H1 (cell line): Measurements from ENCODE around the gene ARMH1. TPM values are rescaled to one million over a fixed set of nuclear protein-coding genes. Genes with fewer than 3 reads are reported as not detected.

Experiments used
- CTCF ChIA-PET: fragments of 300-600 bp; sonication (Branson Sonifier 250); formaldehyde crosslinking; loops from one replicate; lab custom pipeline; 2021; ENCODE audit not compliant: partially characterized antibody; lab: Charles Lee
- POLR2A ChIA-PET: fragments of 300-600 bp; sonication (Branson Sonifier 250); formaldehyde crosslinking; loops from one replicate; lab custom pipeline; 2021; ENCODE audit warnings: inconsistent platforms; ENCODE audit not compliant: partially characterized antibody; lab: Charles Lee
- DNase-seq, 2 experiments: peaks; one replicate each; pipeline versions ENCODE4 v3.0.0 to v3.0.0-alpha.2; 2010 to 2022; ENCODE audit warnings: low spot score in 2 of 2, low read depth in 1 of 2, mixed read lengths in 1 of 2
- FAIRE-seq: peaks from 2 replicates; lab custom pipeline; 2011; peaks lifted over from hg19 to GRCh38; lab: Jason Lieb, UNC
- H2AFZ ChIP-seq: 2 replicates; pipeline ENCODE4 v1.8.1; 2012; ENCODE audit warnings: low read length, inconsistent platforms
- H2AK5ac ChIP-seq: 2 replicates; pipeline ENCODE4 v1.6.1; 2013; ENCODE audit warnings: low read depth, low read length
- H2BK120ac ChIP-seq: replicated peaks from 2 replicates; pipeline ENCODE3; 2013; ENCODE audit warnings: low read depth, low read length, inconsistent platforms
- H2BK12ac ChIP-seq: 2 replicates; pipeline ENCODE4 v1.6.1; 2013; ENCODE audit warnings: low read depth, low read length
- H2BK15ac ChIP-seq: 2 replicates; pipeline ENCODE4 v1.6.1; 2013; ENCODE audit warnings: low read length
- H2BK20ac ChIP-seq: 2 replicates; pipeline ENCODE4 v1.6.1; 2013; ENCODE audit warnings: low read length
- H2BK5ac ChIP-seq: 2 replicates; pipeline ENCODE4 v1.6.1; 2013; ENCODE audit warnings: low read depth, low read length
- H3K14ac ChIP-seq: 2 replicates; pipeline ENCODE4 v1.6.1; 2013; ENCODE audit warnings: inconsistent platforms; ENCODE audit not compliant: insufficient read length
- H3K18ac ChIP-seq: 2 replicates; pipeline ENCODE4 v1.6.1; 2013; ENCODE audit warnings: low read length; ENCODE audit errors: extremely low read depth
- H3K23ac ChIP-seq: 2 replicates; pipeline ENCODE4 v1.6.1; 2013; ENCODE audit warnings: inconsistent platforms; ENCODE audit not compliant: insufficient read length
- H3K23me2 ChIP-seq: 2 replicates; pipeline ENCODE4 v1.6.1; 2013; ENCODE audit warnings: low read depth, low read length
- H3K27ac ChIP-seq: 2 replicates; pipeline ENCODE4 v1.6.1; 2011; ENCODE audit warnings: low read depth, low read length, inconsistent platforms
- H3K27me3 ChIP-seq, 4 experiments: replicated peaks in 1 of 4; 1 replicate in 1 of 4; 2 replicates in 3 of 4; pipeline versions ENCODE4 v1.6.1 to v1.8.1; 2011 to 2013; ENCODE audit warnings: low read length in 3 of 4, mild to moderate bottlenecking in 3 of 4, inconsistent platforms in 2 of 4, mixed read lengths in 2 of 4, moderate library complexity in 1 of 4; ENCODE audit not compliant: control insufficient read depth in 3 of 4, insufficient read depth in 3 of 4; ENCODE audit errors: extremely low read depth in 1 of 4
- H3K36me3 ChIP-seq, 4 experiments: 2 replicates each; pipeline versions ENCODE4 v1.6.1 to v1.8.1; 2011 to 2013; ENCODE audit warnings: mild to moderate bottlenecking in 4 of 4, low read length in 3 of 4, moderate library complexity in 2 of 4, control low read depth in 1 of 4, inconsistent platforms in 1 of 4; ENCODE audit not compliant: insufficient read depth in 4 of 4, control insufficient read depth in 2 of 4
- H3K4ac ChIP-seq: replicated peaks from 2 replicates; pipeline ENCODE3; 2013; ENCODE audit warnings: low read length, low read depth, mixed read lengths, inconsistent platforms; ENCODE audit not compliant: insufficient read length
- H3K4me1 ChIP-seq, 4 experiments: replicated peaks in 1 of 4; 1 replicate in 1 of 4; 2 replicates in 3 of 4; pipeline versions ENCODE4 v1.6.1 to v1.8.1; 2011 to 2013; ENCODE audit warnings: low read length in 3 of 4, inconsistent platforms in 2 of 4, mixed read lengths in 1 of 4; ENCODE audit not compliant: insufficient read depth in 4 of 4, control insufficient read depth in 3 of 4
- H3K4me2 ChIP-seq, 2 experiments: 2 replicates each; pipeline versions ENCODE4 v1.6.1 to v1.8.1; 2011 to 2013; ENCODE audit warnings: low read depth in 2 of 2, low read length in 2 of 2, control low read depth in 1 of 2, inconsistent platforms in 1 of 2, mild to moderate bottlenecking in 1 of 2; ENCODE audit not compliant: insufficient read depth in 1 of 2
- H3K4me3 ChIP-seq, 4 experiments: fragments of 200-600, 300-600 bp in 1 of 4; sonication (generic), shearing (Covaris generic), sonication (Bioruptor Twin) in 1 of 4; 2 replicates each; pipeline versions ENCODE4 v1.5.1 to v1.8.1; 2011 to 2016; ENCODE audit warnings: low read length in 4 of 4, low read depth in 3 of 4, control low read depth in 2 of 4, inconsistent platforms in 2 of 4, mild to moderate bottlenecking in 2 of 4, mixed read lengths in 1 of 4, moderate library complexity in 1 of 4; ENCODE audit not compliant: insufficient read depth in 2 of 4; ENCODE audit errors: extremely low read depth in 1 of 4
- H3K56ac ChIP-seq: replicated peaks from 2 replicates; pipeline ENCODE3; 2013; ENCODE audit warnings: low read depth, mild to moderate bottlenecking, mixed read lengths, low read length, inconsistent platforms; ENCODE audit not compliant: insufficient read length
- H3K79me1 ChIP-seq: 2 replicates; pipeline ENCODE4 v1.6.1; 2013; ENCODE audit warnings: low read depth, low read length, control low read depth
- H3K79me2 ChIP-seq, 2 experiments: 2 replicates each; pipeline versions ENCODE4 v1.6.1 to v1.8.1; 2012 to 2013; ENCODE audit warnings: low read length in 2 of 2, mild to moderate bottlenecking in 2 of 2, inconsistent platforms in 1 of 2; ENCODE audit not compliant: insufficient read depth in 2 of 2, control insufficient read depth in 1 of 2
- H3K9ac ChIP-seq, 4 experiments: replicated peaks in 1 of 4; 1 replicate in 1 of 4; 2 replicates in 3 of 4; pipeline versions ENCODE4 v1.6.1 to v1.8.1; 2011 to 2013; ENCODE audit warnings: low read depth in 3 of 4, low read length in 3 of 4, control low read depth in 2 of 4, mild to moderate bottlenecking in 2 of 4, moderate library complexity in 2 of 4, inconsistent platforms in 1 of 4; ENCODE audit errors: extremely low read depth in 1 of 4
- H3K9me3 ChIP-seq, 2 experiments: 2 replicates each; pipeline versions ENCODE4 v1.6.1 to v1.8.1; 2012 to 2013; ENCODE audit warnings: mild to moderate bottlenecking in 2 of 2, moderate library complexity in 2 of 2, control low read depth in 1 of 2, inconsistent platforms in 1 of 2, low read depth in 1 of 2, low read length in 1 of 2, mixed read lengths in 1 of 2; ENCODE audit not compliant: insufficient read depth in 2 of 2
- H4K20me1 ChIP-seq, 2 experiments: replicated peaks in 1 of 2; 2 replicates each; pipeline versions ENCODE3 to v1.8.1; 2011 to 2013; ENCODE audit warnings: inconsistent platforms in 2 of 2, low read length in 2 of 2, mild to moderate bottlenecking in 1 of 2; ENCODE audit not compliant: insufficient read depth in 2 of 2, control insufficient read depth in 1 of 2
- H4K5ac ChIP-seq: 2 replicates; pipeline ENCODE4 v1.6.1; 2013; ENCODE audit warnings: low read length, low read depth, mixed read lengths, inconsistent platforms; ENCODE audit not compliant: insufficient read length
- H4K8ac ChIP-seq: 2 replicates; pipeline ENCODE4 v1.8.0; 2013; ENCODE audit warnings: mild to moderate bottlenecking, moderate library complexity, low read length, inconsistent platforms; ENCODE audit not compliant: insufficient read depth; ENCODE audit errors: extremely low read depth
- H4K91ac ChIP-seq: replicated peaks from 2 replicates; pipeline ENCODE3; 2013; ENCODE audit warnings: low read length, mixed read lengths, inconsistent platforms; ENCODE audit not compliant: insufficient read length
- BRCA1 ChIP-seq: IDR thresholded peaks from 2 replicates; pipeline ENCODE4 v1.6.1; 2012; ENCODE audit warnings: low read depth, low read length, improper control_type of control experiment
- EZH2 ChIP-seq: fragments of 200-600 bp; sonication (generic); IDR thresholded peaks from 2 replicates; pipeline ENCODE4 v1.7.1; 2012; ENCODE audit warnings: low read depth, mild to moderate bottlenecking, moderate library complexity, low read length, inconsistent platforms; ENCODE audit not compliant: severe bottlenecking
- HDAC2 ChIP-seq, 2 experiments: fragments of 300-600 bp in 1 of 2; sonication (generic) in 1 of 2; IDR thresholded peaks; 2 replicates each; pipeline ENCODE4 v1.6.1; 2011 to 2012; ENCODE audit warnings: low read depth in 2 of 2, low read length in 2 of 2, mild to moderate bottlenecking in 2 of 2, moderate library complexity in 2 of 2, borderline replicate concordance in 1 of 2, inconsistent platforms in 1 of 2
- JUND ChIP-seq: IDR thresholded peaks from 2 replicates; pipeline ENCODE4 v1.6.1; 2011; ENCODE audit warnings: mild to moderate bottlenecking, improper control_type of control experiment, low read length
- KDM5A ChIP-seq: fragments of 200-600 bp; IDR thresholded peaks from 2 replicates; pipeline ENCODE4 v1.7.1; 2012; ENCODE audit warnings: mild to moderate bottlenecking, low read length, inconsistent platforms, mixed read lengths
- NRF1 ChIP-seq: IDR thresholded peaks from 2 replicates; pipeline ENCODE4 v1.6.1; 2011; ENCODE audit warnings: mild to moderate bottlenecking, low read depth, low read length, improper control_type of control experiment
- RFX5 ChIP-seq: IDR thresholded peaks from 2 replicates; pipeline ENCODE4 v1.6.1; 2011; ENCODE audit warnings: low read depth, low read length, improper control_type of control experiment, borderline replicate concordance
- SIN3A ChIP-seq, 2 experiments: IDR thresholded peaks in 1 of 2; conservative IDR thresholded peaks in 1 of 2; 2 replicates each; pipeline ENCODE4 v1.6.1; 2011 to 2012; ENCODE audit warnings: low read length in 2 of 2, improper control_type of control experiment in 1 of 2, low read depth in 1 of 2, mild to moderate bottlenecking in 1 of 2
- SIRT6 ChIP-seq: IDR thresholded peaks from one replicate; pipeline ENCODE4 v1.7.1; 2012; ENCODE audit warnings: low read length, inconsistent platforms
- TEAD4 ChIP-seq: IDR thresholded peaks from 2 replicates; pipeline ENCODE4 v1.6.1; 2012; ENCODE audit warnings: low read depth, low read length, inconsistent platforms, mixed read lengths
- ZNF274 ChIP-seq: IDR thresholded peaks from 2 replicates; pipeline ENCODE4 v1.7.0; 2012; ENCODE audit warnings: low read length, borderline replicate concordance; ENCODE audit errors: extremely low read depth
- WGBS, 2 experiments: shearing (Covaris generic) in 1 of 2; methylation state at CpG; one replicate each; pipeline versions ENCODE4 v1.1.6 to v1.1.7; 2013 to 2015; ENCODE audit warnings: low lambda C conversion rate in 2 of 2, mixed read lengths in 2 of 2, inconsistent platforms in 1 of 2, low coverage in 1 of 2, missing lambda C conversion rate in 1 of 2; ENCODE audit not compliant: insufficient replicate concordance in 2 of 2, insufficient coverage in 1 of 2, insufficient read length in 1 of 2; ENCODE audit errors: extremely low coverage in 1 of 2, missing lambda C conversion rate in 1 of 2; 5-methylcytosine and 5-hydroxymethylcytosine counted together
- polyA plus RNA-seq, 7 experiments: library from polyadenylated mRNA; depleted of rRNA in 3 of 7; stranded (reverse) in 5 of 7; unstranded in 2 of 7; fragments of >200 nt in 5 of 7; fragments of 200-250 nt in 2 of 7; gene quantifications; 1 replicate in 5 of 7; 2 replicates in 1 of 7; 4 replicates in 1 of 7; pipeline versions ENCODE4 v1.2.1 to v1.2.3, GENCODE V29; 2011 to 2013; ENCODE audit warnings: missing spikeins in 2 of 7, mixed read lengths in 2 of 7
- total RNA-seq: library from RNA; stranded (reverse); fragmentation: NEBNext Ultra II Directional; extraction: Animal tissue kit (Norgen Biotek cat#: 25700); gene quantifications from 2 replicates; pipeline ENCODE4 v1.2.1, GENCODE V29; 2021

ARMH1 gene
- total and polyA plus RNA-seq, 2 of the 8 experiments (the other 6 are each of a cell fraction or from before 2014, with no cell fraction given), result 0.82 to 0.85 TPM

DNA sequence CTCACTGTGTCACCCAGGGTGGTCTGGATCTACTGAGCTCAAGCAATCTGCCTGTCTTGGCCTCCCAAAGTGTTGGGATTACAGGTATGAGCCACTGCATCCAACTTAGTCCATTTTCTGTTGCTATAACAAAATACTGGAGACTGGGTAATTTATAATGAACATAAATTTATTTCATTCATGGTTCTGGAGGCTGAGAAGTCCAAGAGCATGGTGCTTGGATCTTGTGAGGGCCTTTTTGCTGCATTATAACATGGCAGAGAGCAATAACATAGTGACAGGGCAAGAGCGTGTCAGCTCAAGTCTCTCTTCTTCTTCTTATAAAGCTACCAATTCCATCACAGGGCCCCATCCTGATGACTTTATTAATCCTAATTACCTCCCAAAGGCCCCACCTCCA, 61.5 kb downstream of the ARMH1 start:
- no peak overlapping the region for H2BK12ac ChIP-seq
- peaks cover 3% of the 10 kb centered on the region for H3K79me1 ChIP-seq
- no peak overlapping the region for H4K8ac ChIP-seq
- H3K9ac ChIP-seq, result no peak overlapping the region
- peaks cover 0 to 7% of the 10 kb centered on the region in 2 experiments; a peak in 1 of 4 replicates for H3K9me3 ChIP-seq
- no peak overlapping the region for H2AK5ac ChIP-seq
- CTCF ChIA-PET, result interaction anchor here (1.6 to 10.5 kb wide), 4 partner anchors 12 to 77 kb away, joined by 3 to 107 read pairs (median 10); no protein-coding TSS in a partner anchor
- H2BK120ac ChIP-seq, result no peak overlapping the region
- H3K4me3 ChIP-seq, result no peak overlapping the region
- H4K5ac ChIP-seq, result no peak overlapping the region
- peaks cover 2 to 13% of the 10 kb centered on the region in 2 experiments; a peak in 3 of 4 replicates for H3K79me2 ChIP-seq
- H3K18ac ChIP-seq, result no peak overlapping the region
- H4K20me1 ChIP-seq, result no peaks in the 10 kb centered on the region
- no peak overlapping the region for H4K91ac ChIP-seq
- H3K27ac ChIP-seq, result no peak overlapping the region
- H3K4ac ChIP-seq, result no peak overlapping the region
- no peak overlapping the region for H2BK20ac ChIP-seq
- H2BK5ac ChIP-seq, result no peak overlapping the region
- no peak overlapping the region for H2BK15ac ChIP-seq
- no peak for DNase-seq
- H3K23me2 ChIP-seq, result peaks cover 3% of the 10 kb centered on the region; the same call in 1 of the 2 replicates
- peaks cover 0 to 3% (median 2%) of the 10 kb centered on the region in 4 experiments; a peak in 3 of 7 replicates for H3K4me1 ChIP-seq
- FAIRE-seq, result no peak
- H3K23ac ChIP-seq, result no peak overlapping the region
- no peak overlapping the region for H3K4me2 ChIP-seq
- no peak overlapping the region for H3K56ac ChIP-seq
- POLR2A ChIA-PET, result interaction anchor here (1.0 to 22.5 kb wide), 6 partner anchors 9 to 83 kb away, joined by 3 to 428 read pairs (median 4); partner anchors contain the start of genes BEST4, DYNLT4 and RPS8
- no peak overlapping the region for H2AFZ ChIP-seq
- TF ChIP-seq RFX5, result no peak
- TF ChIP-seq NRF1, result no peak
- no peak for TF ChIP-seq BRCA1
- no peak for TF ChIP-seq EZH2
- TF ChIP-seq JUND, result no peak
- TF ChIP-seq HDAC2 (IDR thresholded peaks at IDR 0.05; ENCODE audit: borderline replicate concordance in 1 of 2, low read depth in 2 of 2, low read length in 2 of 2), result no peak
- TF ChIP-seq KDM5A, result no peak
- TF ChIP-seq ZNF274, result no peak
- TF ChIP-seq TEAD4, result no peak
- TF ChIP-seq SIRT6, result no peak
- no peak for TF ChIP-seq SIN3A (conservative IDR thresholded peaks at IDR 0.05 in 1 of 2, IDR thresholded peaks at IDR 0.05 in 1 of 2; ENCODE audit: low read depth in 1 of 2, low read length in 2 of 2)
- TF ChIP-seq, all 59 proteins: peak for 0
- whole genome bisulfite sequencing, 2 experiments, result 100% methylated on average over 1 of the region's 1 CpG; no CpG with 5 or more reads in 1 of the 2 experiments
- H3K14ac ChIP-seq, result no peak overlapping the region
- H3K36me3 ChIP-seq, result 0 out of 8 replicates have a peak, but pooled peaks cover 0 to 3% (median 0%) of the 10 kb centered on the region in 4 experiments
- H3K27me3 ChIP-seq, result no peaks in the 10 kb centered on the region
